LNCAP (cell line): Measurements from ENCODE around the gene FAHD2A.

Experiments
- CTCF ChIP-seq: fragments of 450-650 bp; IDR thresholded peaks from 2 replicates; pipeline ENCODE4 v1.5.1; 2017; ENCODE audit warnings: mild to moderate bottlenecking

FAHD2A gene

GRCh38 chr2:95401480-95401879, 1.0 kb upstream of the FAHD2A start:
- no peak for TF ChIP-seq CTCF

- TF ChIP-seq CTCF, result peak; percentile 49
Observed at GRCh38 chr2:95403204-95403721, 755 bp downstream of the FAHD2A start.

GRCh38 chr2:95414015-95414594, 11.6 kb downstream of the FAHD2A start:
- peak; percentile 74 for TF ChIP-seq CTCF
